DND-41 (cell line): ENCODE data around the gene RPL36AL.

ENCODE experiments used
- ATAC-seq: fragments of 200-7000 bp; cut with Tn5 transposase; 3 replicates; pipeline ENCODE4 v1.9.1; 2021; ENCODE audit warnings: low read depth; ENCODE audit not compliant: insufficient read depth
- DNase-seq: peaks from one replicate; pipeline ENCODE4 v3.0.0-alpha.2; 2020
- H2AFZ ChIP-seq: 2 replicates; pipeline ENCODE4 v1.6.0; 2012; ENCODE audit warnings: low read depth, low read length
- H3K27ac ChIP-seq: 2 replicates; pipeline ENCODE4 v1.5.1; 2012; ENCODE audit warnings: low read length, inconsistent platforms
- H3K27me3 ChIP-seq: fragments of 200-600 bp; sonication (generic); 2 replicates; pipeline ENCODE4 v1.6.0; 2012; ENCODE audit warnings: low read length, mild to moderate bottlenecking, inconsistent platforms; ENCODE audit not compliant: insufficient read depth, poor library complexity
- H3K36me3 ChIP-seq: 2 replicates; pipeline ENCODE4 v1.5.1; 2012; ENCODE audit warnings: low read length, inconsistent platforms; ENCODE audit not compliant: insufficient read depth
- H3K4me1 ChIP-seq: 2 replicates; pipeline ENCODE4 v1.5.1; 2012; ENCODE audit warnings: mild to moderate bottlenecking, low read length; ENCODE audit not compliant: insufficient read depth
- H3K4me2 ChIP-seq: 2 replicates; pipeline ENCODE4 v1.6.0; 2012; ENCODE audit warnings: mild to moderate bottlenecking, moderate library complexity, low read length, inconsistent platforms; ENCODE audit not compliant: insufficient read depth
- H3K4me3 ChIP-seq, 2 experiments: fragments of 200-600 bp in 1 of 2; shearing (Covaris generic) in 1 of 2; 2 replicates each; pipeline ENCODE4 v1.5.1; 2012 to 2016; ENCODE audit warnings: inconsistent platforms in 2 of 2, low read length in 2 of 2, mild to moderate bottlenecking in 2 of 2, low read depth in 1 of 2, moderate library complexity in 1 of 2
- H3K79me2 ChIP-seq: 2 replicates; pipeline ENCODE4 v1.6.0; 2012; ENCODE audit warnings: low read length, inconsistent platforms; ENCODE audit not compliant: insufficient read depth
- H3K9ac ChIP-seq: 2 replicates; pipeline ENCODE4 v1.6.0; 2012; ENCODE audit warnings: low read depth, mild to moderate bottlenecking, inconsistent platforms, low read length, moderate library complexity
- H3K9me3 ChIP-seq: 2 replicates; pipeline ENCODE4 v1.5.1; 2012; ENCODE audit warnings: low read length, moderate library complexity, mild to moderate bottlenecking, inconsistent platforms; ENCODE audit not compliant: insufficient read depth, severe bottlenecking
- H4K20me1 ChIP-seq: 2 replicates; pipeline ENCODE4 v1.6.0; 2012; ENCODE audit warnings: low read length; ENCODE audit not compliant: insufficient read depth
- EZH2 ChIP-seq: IDR thresholded peaks from 3 replicates; pipeline ENCODE4 v1.6.1; 2012; ENCODE audit warnings: borderline replicate concordance, low read depth, mild to moderate bottlenecking, moderate library complexity, low read length, inconsistent platforms; ENCODE audit not compliant: severe bottlenecking
- TF ChIP-seq, protein P1 (sequence below): IDR thresholded peaks from 2 replicates; pipeline ENCODE4 v1.5.1; 2012; ENCODE audit warnings: borderline replicate concordance, low read length, moderate library complexity, mild to moderate bottlenecking; ENCODE audit not compliant: poor library complexity, severe bottlenecking; ENCODE audit errors: extremely low read depth

Gene RPL36AL

DNA sequence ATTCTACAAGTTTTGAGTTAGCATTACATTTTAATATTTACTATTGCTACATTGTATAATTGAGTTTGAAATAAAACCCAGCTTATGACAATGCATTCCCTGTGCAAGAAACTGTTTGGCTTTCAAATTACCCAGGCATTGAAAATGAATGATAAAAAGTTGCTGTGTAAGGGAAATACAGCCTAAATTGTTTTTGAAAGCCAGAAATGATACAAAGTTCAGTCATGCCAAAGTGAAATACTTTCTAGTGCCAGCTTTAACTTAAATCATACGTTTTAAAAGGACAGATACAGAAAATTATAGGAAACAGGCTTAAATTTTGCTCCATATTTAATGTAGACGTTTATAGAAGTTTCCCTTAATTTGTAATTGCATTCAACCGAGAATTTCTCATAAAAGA, 3.0 kb upstream of the RPL36AL start:
- Histone ChIP-seq H2AFZ (no peak overlapping the region), H3K4me3 (peak overlapping the region; percentile 67 to 72; a peak in 3 of 4 replicates), H3K9me3 (no peaks in the 10 kb centered on the region), H3K9ac (peak overlapping the region; percentile 87), H3K4me2 (peak overlapping the region; percentile 90), H4K20me1 (peaks cover 21% of the 10 kb centered on the region), H3K79me2 (peaks cover 95% of the 10 kb centered on the region), H3K4me1 (peaks cover 50% of the 10 kb centered on the region), H3K27ac (no peak overlapping the region; the same call in 1 of the 2 replicates), H3K36me3 (peaks cover 49% of the 10 kb centered on the region), H3K27me3 (no peaks in the 10 kb centered on the region)
- ATAC-seq (no peak), DNase-seq (no peak)
- TF ChIP-seq, protein P1, sequence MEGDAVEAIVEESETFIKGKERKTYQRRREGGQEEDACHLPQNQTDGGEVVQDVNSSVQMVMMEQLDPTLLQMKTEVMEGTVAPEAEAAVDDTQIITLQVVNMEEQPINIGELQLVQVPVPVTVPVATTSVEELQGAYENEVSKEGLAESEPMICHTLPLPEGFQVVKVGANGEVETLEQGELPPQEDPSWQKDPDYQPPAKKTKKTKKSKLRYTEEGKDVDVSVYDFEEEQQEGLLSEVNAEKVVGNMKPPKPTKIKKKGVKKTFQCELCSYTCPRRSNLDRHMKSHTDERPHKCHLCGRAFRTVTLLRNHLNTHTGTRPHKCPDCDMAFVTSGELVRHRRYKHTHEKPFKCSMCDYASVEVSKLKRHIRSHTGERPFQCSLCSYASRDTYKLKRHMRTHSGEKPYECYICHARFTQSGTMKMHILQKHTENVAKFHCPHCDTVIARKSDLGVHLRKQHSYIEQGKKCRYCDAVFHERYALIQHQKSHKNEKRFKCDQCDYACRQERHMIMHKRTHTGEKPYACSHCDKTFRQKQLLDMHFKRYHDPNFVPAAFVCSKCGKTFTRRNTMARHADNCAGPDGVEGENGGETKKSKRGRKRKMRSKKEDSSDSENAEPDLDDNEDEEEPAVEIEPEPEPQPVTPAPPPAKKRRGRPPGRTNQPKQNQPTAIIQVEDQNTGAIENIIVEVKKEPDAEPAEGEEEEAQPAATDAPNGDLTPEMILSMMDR, result no peak
- no peak for TF ChIP-seq EZH2

DNA sequence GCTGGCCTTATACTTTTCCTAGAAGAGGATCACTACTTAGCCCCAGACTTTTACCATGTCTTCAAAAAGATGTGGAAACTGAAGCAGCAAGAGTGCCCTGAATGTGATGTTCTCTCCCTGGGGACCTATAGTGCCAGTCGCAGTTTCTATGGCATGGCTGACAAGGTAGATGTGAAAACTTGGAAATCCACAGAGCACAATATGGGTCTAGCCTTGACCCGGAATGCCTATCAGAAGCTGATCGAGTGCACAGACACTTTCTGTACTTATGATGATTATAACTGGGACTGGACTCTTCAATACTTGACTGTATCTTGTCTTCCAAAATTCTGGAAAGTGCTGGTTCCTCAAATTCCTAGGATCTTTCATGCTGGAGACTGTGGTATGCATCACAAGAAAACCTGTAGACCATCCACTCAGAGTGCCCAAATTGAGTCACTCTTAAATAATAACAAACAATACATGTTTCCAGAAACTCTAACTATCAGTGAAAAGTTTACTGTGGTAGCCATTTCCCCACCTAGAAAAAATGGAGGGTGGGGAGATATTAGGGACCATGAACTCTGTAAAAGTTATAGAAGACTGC, 1.7 kb upstream of the RPL36AL start:
- Histone ChIP-seq H3K79me2 (peaks cover 96% of the 10 kb centered on the region), H4K20me1 (peaks cover 27% of the 10 kb centered on the region), H3K4me3 (peak overlapping the region; percentile 67 to 72; a peak in 3 of 4 replicates), H3K9me3 (no peaks in the 10 kb centered on the region), H3K9ac (peak overlapping the region; percentile 87), H3K4me1 (peaks cover 59% of the 10 kb centered on the region), H3K4me2 (peak overlapping the region; percentile 90), H3K36me3 (peaks cover 62% of the 10 kb centered on the region), H3K27me3 (no peaks in the 10 kb centered on the region), H3K27ac (peak overlapping the region; percentile 88), H2AFZ (no peak overlapping the region)
- DNase-seq, result no peak
- no peak for ATAC-seq
- TF ChIP-seq, protein P1, result no peak

DNA sequence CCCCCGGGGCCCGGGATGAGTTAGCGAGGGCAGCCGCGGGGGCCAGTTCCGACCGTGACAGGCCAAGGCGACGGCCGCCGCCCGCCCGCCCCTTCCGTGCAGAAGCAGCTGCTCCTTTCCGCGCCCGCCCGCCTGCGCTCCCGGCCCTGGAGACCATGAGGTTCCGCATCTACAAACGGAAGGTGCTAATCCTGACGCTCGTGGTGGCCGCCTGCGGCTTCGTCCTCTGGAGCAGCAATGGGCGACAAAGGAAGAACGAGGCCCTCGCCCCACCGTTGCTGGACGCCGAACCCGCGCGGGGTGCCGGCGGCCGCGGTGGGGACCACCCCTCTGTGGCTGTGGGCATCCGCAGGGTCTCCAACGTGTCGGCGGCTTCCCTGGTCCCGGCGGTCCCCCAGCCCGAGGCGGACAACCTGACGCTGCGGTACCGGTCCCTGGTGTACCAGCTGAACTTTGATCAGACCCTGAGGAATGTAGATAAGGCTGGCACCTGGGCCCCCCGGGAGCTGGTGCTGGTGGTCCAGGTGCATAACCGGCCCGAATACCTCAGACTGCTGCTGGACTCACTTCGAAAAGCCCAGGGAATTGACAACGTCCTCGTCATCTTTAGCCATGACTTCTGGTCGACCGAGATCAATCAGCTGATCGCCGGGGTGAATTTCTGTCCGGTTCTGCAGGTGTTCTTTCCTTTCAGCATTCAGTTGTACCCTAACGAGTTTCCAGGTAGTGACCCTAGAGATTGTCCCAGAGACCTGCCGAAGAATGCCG, 872 bp upstream of the RPL36AL start:
- Histone ChIP-seq H3K27me3 (no peaks in the 10 kb centered on the region), H3K9me3 (no peaks in the 10 kb centered on the region), H3K36me3 (peaks cover 63% of the 10 kb centered on the region), H3K27ac (peak overlapping the region; percentile 88), H4K20me1 (peaks cover 31% of the 10 kb centered on the region), H3K9ac (peak overlapping the region; percentile 87), H3K79me2 (peaks cover 94% of the 10 kb centered on the region), H2AFZ (peak overlapping the region; percentile 77), H3K4me2 (peak overlapping the region; percentile 90), H3K4me3 (peak overlapping the region; percentile 67 to 72), H3K4me1 (peaks cover 59% of the 10 kb centered on the region)
- TF ChIP-seq, protein P1, result no peak
- TF ChIP-seq EZH2, result no peak
- ATAC-seq (peak; percentile 36), DNase-seq (peak; percentile 74)
